ACHN (cell line): ENCODE results near the gene DYNLRB1.

Experiments used
- DNase-seq: peaks from one replicate; pipeline ENCODE4 v3.0.0-alpha.2; 2015
- in situ Hi-C: cut with HindIII; loops from 2 replicates; pipeline ENCODE4 v1.10.0; 2017; ENCODE audit warnings: low sequenced_read_pairs, low pct_ligation_motif_present, low pct_unique_long_range_greater_than_20kb

The DYNLRB1 gene

GRCh38 chr20:34583544-34583943 is 67.3 kb downstream of the DYNLRB1 start:
- in situ Hi-C loops = no loop called here
- DNase-seq = no peak

GRCh38 chr20:34585019-34585418 is 68.8 kb downstream of the DYNLRB1 start:
- no peak for DNase-seq
- in situ Hi-C loops = no loop called here

DNA sequence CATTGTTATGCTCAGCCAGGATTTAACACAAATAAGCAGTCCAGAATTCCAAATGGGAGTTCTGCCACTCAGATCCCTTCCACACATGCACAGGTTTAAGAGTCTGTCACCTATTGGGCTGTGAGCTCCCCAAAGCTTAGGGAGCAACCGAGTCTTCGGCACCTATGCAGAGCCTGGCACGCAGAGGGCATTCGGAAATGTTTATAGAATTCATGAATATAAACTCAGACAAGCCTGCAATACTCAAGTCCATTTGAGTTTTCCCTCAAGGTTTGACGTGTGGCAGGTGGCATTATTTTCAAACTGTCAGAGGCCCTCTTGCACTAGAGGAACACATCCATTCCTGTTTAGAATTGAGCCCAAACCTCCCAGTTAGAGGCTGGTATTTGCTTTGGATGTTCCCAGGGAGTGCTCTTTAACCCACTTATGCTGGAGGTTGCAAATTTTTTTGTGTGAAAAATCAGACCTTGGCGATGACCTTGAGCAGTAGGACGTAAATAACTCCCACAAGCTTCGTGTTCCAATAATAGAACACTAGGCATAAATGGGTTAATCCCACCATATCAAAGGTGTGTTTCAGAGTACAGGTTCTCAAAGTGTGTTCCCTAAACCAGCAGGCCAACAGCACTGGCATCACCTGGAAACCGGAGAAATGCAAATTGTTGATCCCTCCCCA is 70.4 kb downstream of the DYNLRB1 start:
- DNase-seq = no peak
- in situ Hi-C loops = no loop called here
